WTC11 (cell line): ENCODE measurements around the gene PSENEN.

Source experiments
- ATF1 ChIP-seq: sonication (generic); formaldehyde crosslinking; IDR thresholded peaks from 2 replicates; pipeline ENCODE4 v1.8.1; 2023; ENCODE audit warnings: mild to moderate bottlenecking, moderate library complexity, missing genetic modification reagents
- CTCF ChIP-seq: fragments of 200-600 bp; IDR thresholded peaks from 2 replicates; pipeline ENCODE4 v1.8.0; 2022; ENCODE audit warnings: antibody characterized with exemption
- FOXK1 ChIP-seq: sonication (generic); formaldehyde crosslinking; IDR thresholded peaks from 2 replicates; pipeline ENCODE4 v1.8.0; 2022; ENCODE audit warnings: mild to moderate bottlenecking, moderate library complexity, missing genetic modification reagents
- JUN ChIP-seq: sonication (generic); formaldehyde crosslinking; IDR thresholded peaks from 2 replicates; pipeline ENCODE4 v1.8.0; 2023; ENCODE audit warnings: mild to moderate bottlenecking, missing genetic modification reagents
- KAT7 ChIP-seq: sonication (generic); formaldehyde crosslinking; IDR thresholded peaks from 2 replicates; pipeline ENCODE4 v1.8.1; 2023; ENCODE audit warnings: missing genetic modification reagents, mild to moderate bottlenecking, borderline replicate concordance
- MXD4 ChIP-seq: fragments of 250-450 bp; sonication (Bioruptor Pico); IDR thresholded peaks from 2 replicates; pipeline ENCODE4 v1.8.0; 2021; ENCODE audit warnings: mild to moderate bottlenecking, moderate library complexity, borderline replicate concordance
- NFYB ChIP-seq: sonication (generic); formaldehyde crosslinking; conservative IDR thresholded peaks from 2 replicates; pipeline ENCODE4 v1.8.0; 2022; ENCODE audit warnings: low read depth, missing genetic modification reagents
- ZBTB43 ChIP-seq: sonication (generic); formaldehyde crosslinking; IDR thresholded peaks from 2 replicates; pipeline ENCODE4 v1.8.1; 2023; ENCODE audit warnings: mild to moderate bottlenecking, missing genetic modification reagents

- TF ChIP-seq KAT7 (CRISPR knock-in tag) (no peak), ATF1 (no peak), CTCF (no peak), JUN (CRISPR knock-in tag) (no peak), FOXK1 (CRISPR knock-in tag) (no peak), MXD4 (CRISPR knock-in tag) (no peak), ZBTB43 (CRISPR knock-in tag) (no peak), NFYB (CRISPR knock-in tag) (no peak)
These were observed 9.1 kb downstream of the PSENEN start for GRCh38 chr19:35754370-35755130.
